Measurements from ENCODE around the gene MRTFA.

Gene MRTFA

DNA sequence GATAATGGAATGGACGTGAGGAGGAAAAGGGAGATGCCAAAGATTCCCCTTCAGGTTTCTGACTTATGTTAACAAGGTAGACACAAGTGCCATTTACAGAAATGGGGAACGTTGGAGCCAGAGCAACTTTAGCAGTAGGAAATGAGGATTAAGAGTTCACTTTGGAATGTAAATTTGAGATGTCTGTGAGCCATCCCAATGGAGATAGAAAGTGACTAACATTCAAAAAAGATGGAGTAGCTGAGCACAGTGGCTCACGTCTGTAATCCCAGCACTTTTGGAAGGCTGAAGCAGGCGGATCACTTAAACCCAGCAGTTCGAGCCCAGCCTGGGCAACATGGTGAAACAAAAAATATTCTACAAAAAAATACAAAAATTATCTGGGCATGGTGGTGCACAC lies 19.9 kb downstream of the MRTFA start:
- DNase-seq (ENCODE audit: low read depth): no peak
- TF ChIP-seq, protein P1, sequence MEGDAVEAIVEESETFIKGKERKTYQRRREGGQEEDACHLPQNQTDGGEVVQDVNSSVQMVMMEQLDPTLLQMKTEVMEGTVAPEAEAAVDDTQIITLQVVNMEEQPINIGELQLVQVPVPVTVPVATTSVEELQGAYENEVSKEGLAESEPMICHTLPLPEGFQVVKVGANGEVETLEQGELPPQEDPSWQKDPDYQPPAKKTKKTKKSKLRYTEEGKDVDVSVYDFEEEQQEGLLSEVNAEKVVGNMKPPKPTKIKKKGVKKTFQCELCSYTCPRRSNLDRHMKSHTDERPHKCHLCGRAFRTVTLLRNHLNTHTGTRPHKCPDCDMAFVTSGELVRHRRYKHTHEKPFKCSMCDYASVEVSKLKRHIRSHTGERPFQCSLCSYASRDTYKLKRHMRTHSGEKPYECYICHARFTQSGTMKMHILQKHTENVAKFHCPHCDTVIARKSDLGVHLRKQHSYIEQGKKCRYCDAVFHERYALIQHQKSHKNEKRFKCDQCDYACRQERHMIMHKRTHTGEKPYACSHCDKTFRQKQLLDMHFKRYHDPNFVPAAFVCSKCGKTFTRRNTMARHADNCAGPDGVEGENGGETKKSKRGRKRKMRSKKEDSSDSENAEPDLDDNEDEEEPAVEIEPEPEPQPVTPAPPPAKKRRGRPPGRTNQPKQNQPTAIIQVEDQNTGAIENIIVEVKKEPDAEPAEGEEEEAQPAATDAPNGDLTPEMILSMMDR (IDR thresholded peaks at IDR 0.05; ENCODE audit: low read depth, low read length, missing control alignments): no peak
- no peak overlapping the region for H3K4me3 ChIP-seq (ENCODE audit: low read depth, low read length)

DNA sequence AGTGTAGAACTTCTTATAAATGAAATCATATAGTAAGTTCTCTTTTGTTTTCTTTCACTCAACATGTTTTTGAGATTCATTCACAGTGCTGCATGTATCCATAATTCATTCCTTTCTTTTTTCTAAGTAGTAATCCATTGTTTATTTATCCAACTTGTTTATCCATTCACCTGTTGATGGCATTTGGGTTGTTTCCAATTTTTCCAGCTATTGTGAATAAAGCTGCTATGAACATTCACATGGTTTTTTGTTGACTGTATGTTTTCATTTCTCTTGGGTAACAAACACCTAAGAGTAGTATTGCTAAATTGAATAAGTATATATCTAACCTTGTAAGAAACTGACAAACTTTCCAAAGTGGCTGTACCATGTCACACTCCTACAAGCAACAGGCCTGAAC lies 23.5 kb downstream of the MRTFA start:
- no peak for DNase-seq (ENCODE audit: low read depth)
- TF ChIP-seq, protein P1 (IDR thresholded peaks at IDR 0.05; ENCODE audit: low read depth, low read length, missing control alignments): no peak
- H3K4me3 ChIP-seq (ENCODE audit: low read depth, low read length): no peak overlapping the region

DNA sequence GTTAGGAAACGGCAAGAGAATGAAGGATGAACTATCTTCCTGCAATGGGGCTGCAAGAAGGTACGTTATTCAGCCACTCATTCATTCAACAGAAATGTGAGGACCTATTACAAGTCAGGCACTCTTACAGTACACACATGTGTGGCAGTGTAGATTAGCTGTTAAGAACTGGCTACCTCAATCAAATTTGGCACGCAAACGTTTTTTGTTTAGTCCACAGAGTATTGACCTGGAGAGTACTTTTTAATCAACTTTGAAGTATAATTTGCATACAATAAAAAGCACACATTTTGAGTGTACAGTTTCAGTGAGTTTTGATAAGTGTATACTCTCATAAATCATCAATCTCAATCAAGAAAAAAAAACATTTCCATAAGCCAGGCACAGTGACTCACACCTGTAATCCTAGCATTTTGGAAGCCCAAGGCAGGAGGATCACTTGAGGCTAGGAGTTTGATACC lies 24.2 kb downstream of the MRTFA start:
- DNase-seq (ENCODE audit: low read depth): no peak
- no peak overlapping the region for H3K4me3 ChIP-seq (ENCODE audit: low read depth, low read length)
- TF ChIP-seq, protein P1 (IDR thresholded peaks at IDR 0.05; ENCODE audit: low read depth, low read length, missing control alignments): no peak

DNA sequence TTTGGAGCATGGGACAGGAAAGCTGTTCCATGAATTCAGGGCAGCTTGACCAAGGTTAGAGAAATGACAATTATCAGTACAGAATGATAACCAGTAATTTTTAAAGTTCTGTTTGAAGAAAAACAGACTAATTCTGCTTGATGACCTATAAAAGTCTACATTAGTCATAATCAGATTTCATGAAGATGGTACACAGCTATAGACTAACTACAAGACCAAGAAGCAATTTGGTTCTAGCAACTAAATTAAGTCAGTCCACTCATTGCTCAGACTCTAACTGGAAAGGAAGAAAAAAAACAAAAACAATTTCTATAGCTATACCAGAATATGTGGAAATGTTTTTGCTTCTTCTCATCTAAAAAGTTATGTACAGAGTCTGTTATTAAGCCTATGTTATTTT lies 24.9 kb downstream of the MRTFA start:
- H3K4me3 ChIP-seq (ENCODE audit: low read depth, low read length): no peak overlapping the region
- TF ChIP-seq, protein P1 (IDR thresholded peaks at IDR 0.05; ENCODE audit: low read depth, low read length, missing control alignments): no peak
- no peak for DNase-seq (ENCODE audit: low read depth)

DNA sequence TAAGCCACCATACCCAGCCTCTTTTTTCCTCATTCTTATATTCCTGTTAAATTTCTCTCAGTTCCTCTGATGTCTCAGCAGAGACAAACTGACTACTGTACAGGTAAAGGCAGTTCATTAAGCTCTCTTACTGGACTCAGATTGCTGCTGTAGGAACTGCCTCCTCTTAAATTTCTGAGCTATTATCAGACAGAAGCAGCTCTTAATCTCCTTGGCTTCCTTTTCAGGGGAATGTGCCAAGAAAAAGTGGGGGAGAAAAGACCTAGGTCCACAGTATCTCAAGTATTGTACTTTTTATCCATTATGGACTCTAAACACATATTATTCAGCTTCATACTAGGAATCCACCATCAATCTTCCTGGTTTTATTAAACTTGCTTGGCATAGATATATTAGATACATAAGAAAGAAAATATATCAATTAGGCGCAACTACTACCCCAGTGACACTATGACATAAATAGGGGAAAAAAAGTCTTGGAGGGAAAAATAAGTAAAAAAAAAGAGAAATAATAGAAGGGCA lies 26.1 kb downstream of the MRTFA start:
- TF ChIP-seq, protein P1 (IDR thresholded peaks at IDR 0.05; ENCODE audit: low read depth, low read length, missing control alignments): no peak
- no peak for DNase-seq (ENCODE audit: low read depth)
- no peak overlapping the region for H3K4me3 ChIP-seq (ENCODE audit: low read depth, low read length)

DNA sequence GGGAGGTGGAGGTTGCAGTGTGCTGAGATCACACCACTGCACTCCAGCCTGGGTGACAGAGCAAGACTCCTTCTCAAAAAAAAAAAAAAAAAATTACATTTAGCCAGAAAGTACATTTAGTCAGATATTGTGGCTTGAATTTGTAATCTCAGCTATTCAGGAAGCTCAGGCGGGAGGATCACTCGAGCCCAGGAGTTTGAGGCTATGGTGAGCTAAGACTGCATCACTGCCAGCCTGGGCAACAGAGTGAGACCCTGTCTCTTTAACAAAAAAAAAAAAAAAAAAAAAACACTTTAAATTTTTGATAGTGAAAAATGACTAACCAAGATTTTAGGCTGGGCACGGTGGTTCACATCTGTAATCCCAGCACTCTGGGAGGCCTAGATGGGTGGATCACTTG lies 27.3 kb downstream of the MRTFA start:
- H3K4me3 ChIP-seq (ENCODE audit: low read depth, low read length): no peak overlapping the region
- DNase-seq (ENCODE audit: low read depth): no peak
- TF ChIP-seq, protein P1 (IDR thresholded peaks at IDR 0.05; ENCODE audit: low read depth, low read length, missing control alignments): no peak

DNA sequence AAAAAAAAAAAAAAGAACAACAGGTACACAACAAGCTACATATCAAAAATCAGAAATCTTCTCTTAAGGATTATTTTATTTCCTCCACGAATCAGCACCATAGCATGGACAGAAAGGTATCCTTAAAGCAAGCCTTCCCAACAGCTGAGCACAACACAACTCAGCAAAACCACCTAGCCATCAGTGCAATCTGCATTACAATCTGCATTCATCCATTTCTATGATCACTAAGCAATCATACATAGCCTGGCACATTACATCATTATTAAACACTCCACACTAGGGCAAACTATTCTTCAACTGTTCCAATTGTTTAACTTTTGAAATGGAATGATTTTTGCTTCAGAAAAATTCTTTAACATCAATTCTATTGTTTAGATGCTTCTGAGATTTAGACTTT lies 29.0 kb downstream of the MRTFA start:
- no peak overlapping the region for H3K4me3 ChIP-seq (ENCODE audit: low read depth, low read length)
- TF ChIP-seq, protein P1 (IDR thresholded peaks at IDR 0.05; ENCODE audit: low read depth, low read length, missing control alignments): no peak
- no peak for DNase-seq (ENCODE audit: low read depth)

All from GM12864 (cell line).